ENCODE data around the gene GALNT16. TPM values are rescaled to one million over a fixed set of nuclear protein-coding genes. Genes with fewer than 3 reads are reported as not detected.

Gene GALNT16
- polyA plus RNA-seq, 1 experiment: 1.7 TPM

- CTCF ChIA-PET: interaction anchor here (3.5 kb wide), 1 partner anchor 21 kb away, joined by 13 read pairs; no protein-coding TSS in a partner anchor
- H3K36me3 ChIP-seq (ENCODE audit: control insufficient read depth, insufficient read depth, low read length): no peaks in the 10 kb centered on the region
- POLR2A ChIA-PET: no interaction called here
- no peak for DNase-seq (ENCODE audit: low read depth)
- TF ChIP-seq CTCF (IDR thresholded peaks at IDR 0.05; ENCODE audit: insufficient read depth, low read depth, low read length): no peak
- H3K4me3 ChIP-seq (ENCODE audit: low read depth, low read length): no peak overlapping the region
- H3K27me3 ChIP-seq (ENCODE audit: control insufficient read depth, insufficient read depth, low read length): peaks cover 5% of the 10 kb centered on the region
Observed at GRCh38 chr14:69326611-69327010, 66.7 kb downstream of the GALNT16 start.

- ChIA-PET CTCF (interaction anchor here (1.0 kb wide), 1 partner anchor 39 kb away, joined by 3 read pairs; no protein-coding TSS in a partner anchor), POLR2A (no interaction called here)
- no peak for DNase-seq (ENCODE audit: low read depth)
- Histone ChIP-seq H3K36me3 (ENCODE audit: control insufficient read depth, insufficient read depth, low read length) (no peaks in the 10 kb centered on the region), H3K4me3 (ENCODE audit: low read depth, low read length) (no peak overlapping the region), H3K27me3 (ENCODE audit: control insufficient read depth, insufficient read depth, low read length) (peaks cover 5% of the 10 kb centered on the region)
- no peak for TF ChIP-seq CTCF (IDR thresholded peaks at IDR 0.05; ENCODE audit: insufficient read depth, low read depth, low read length)
Observed at GRCh38 chr14:69327507-69327906, 67.5 kb downstream of the GALNT16 start.

- H3K27me3 ChIP-seq (ENCODE audit: control insufficient read depth, insufficient read depth, low read length): peaks cover 5% of the 10 kb centered on the region
- POLR2A ChIA-PET: no interaction called here
- H3K36me3 ChIP-seq (ENCODE audit: control insufficient read depth, insufficient read depth, low read length): no peaks in the 10 kb centered on the region
- H3K4me3 ChIP-seq (ENCODE audit: low read depth, low read length): no peak overlapping the region
- no peak for DNase-seq (ENCODE audit: low read depth)
- TF ChIP-seq CTCF (IDR thresholded peaks at IDR 0.05; ENCODE audit: insufficient read depth, low read depth, low read length): no peak
- CTCF ChIA-PET: interaction anchor here (1.0 kb wide), 1 partner anchor 40 kb away, joined by 3 read pairs; no protein-coding TSS in a partner anchor
Observed at GRCh38 chr14:69328317-69328716, 68.4 kb downstream of the GALNT16 start.

- ChIA-PET CTCF (no interaction called here), POLR2A (no interaction called here)
- no peak for DNase-seq (ENCODE audit: low read depth)
- H3K27me3 ChIP-seq (ENCODE audit: control insufficient read depth, insufficient read depth, low read length): peaks cover 5% of the 10 kb centered on the region
- H3K36me3 ChIP-seq (ENCODE audit: control insufficient read depth, insufficient read depth, low read length): no peaks in the 10 kb centered on the region
- H3K4me3 ChIP-seq (ENCODE audit: low read depth, low read length): no peak overlapping the region
- no peak for TF ChIP-seq CTCF (IDR thresholded peaks at IDR 0.05; ENCODE audit: insufficient read depth, low read depth, low read length)
Observed at GRCh38 chr14:69328765-69329164, 68.8 kb downstream of the GALNT16 start.

- POLR2A ChIA-PET: no interaction called here
- CTCF ChIA-PET: interaction anchor here (0.9 to 1.5 kb wide), 3 partner anchors 11 to 16 kb away, joined by 4 to 6 read pairs (median 5); no protein-coding TSS in a partner anchor
- Histone ChIP-seq H3K4me3 (ENCODE audit: low read depth, low read length) (no peak overlapping the region), H3K27me3 (ENCODE audit: control insufficient read depth, insufficient read depth, low read length) (peaks cover 9% of the 10 kb centered on the region), H3K36me3 (ENCODE audit: control insufficient read depth, insufficient read depth, low read length) (no peaks in the 10 kb centered on the region)
- no peak for TF ChIP-seq CTCF (IDR thresholded peaks at IDR 0.05; ENCODE audit: insufficient read depth, low read depth, low read length)
- no peak for DNase-seq (ENCODE audit: low read depth)
Observed at GRCh38 chr14:69331206-69331605, 71.2 kb downstream of the GALNT16 start.

Data from BJ (cell line).